ENCODE results near the gene KCNMA1. TPM values are rescaled to one million over a fixed set of nuclear protein-coding genes. Genes with fewer than 3 reads are reported as not detected.

Gene KCNMA1
- total and polyA plus RNA-seq, 8 donors: 2.8 to 21.1 (median 4.3) TPM

- TF ChIP-seq CTCF (IDR thresholded peaks at IDR 0.05): no peak
- peaks cover 0 to 9% of the 10 kb centered on the region in 2 donors for H3K4me1 ChIP-seq
- H3K4me3 ChIP-seq: no peak overlapping the region
- no peaks in the 10 kb centered on the region for H3K9me3 ChIP-seq
- ATAC-seq: no peak
- intact Hi-C loops (cut with DNase I): no loop called here
- no peak for DNase-seq
- no peak overlapping the region for H3K27ac ChIP-seq
- H3K36me3 ChIP-seq: no peaks in the 10 kb centered on the region
- H3K27me3 ChIP-seq: no peaks in the 10 kb centered on the region
Measured at GRCh38 chr10:76880931-76881330, 756.7 kb downstream of the KCNMA1 start.

GRCh38 chr10:76879116-76879913, 758.3 kb downstream of the KCNMA1 start:
- no peak for ATAC-seq
- no peak overlapping the region for H3K4me3 ChIP-seq
- intact Hi-C loops (cut with DNase I): no loop called here
- no peak overlapping the region for H3K27ac ChIP-seq
- no peaks in the 10 kb centered on the region for H3K36me3 ChIP-seq
- TF ChIP-seq CTCF (IDR thresholded peaks at IDR 0.05): no peak
- peaks cover 0 to 6% of the 10 kb centered on the region in 2 donors for H3K4me1 ChIP-seq
- H3K27me3 ChIP-seq: no peaks in the 10 kb centered on the region
- DNase-seq: no peak
- no peaks in the 10 kb centered on the region for H3K9me3 ChIP-seq

GRCh38 chr10:76878514-76878913, 759.1 kb downstream of the KCNMA1 start:
- Histone ChIP-seq H3K36me3 (no peaks in the 10 kb centered on the region), H3K4me3 (no peak overlapping the region), H3K27ac (no peak overlapping the region), H3K9me3 (no peaks in the 10 kb centered on the region), H3K4me1 (peaks cover 0 to 6% of the 10 kb centered on the region in 2 donors), H3K27me3 (no peaks in the 10 kb centered on the region)
- ATAC-seq: no peak
- DNase-seq: no peak
- no peak for TF ChIP-seq CTCF (IDR thresholded peaks at IDR 0.05)
- intact Hi-C loops (cut with DNase I): no loop called here

- no peak overlapping the region for H3K4me3 ChIP-seq
- no peaks in the 10 kb centered on the region for H3K36me3 ChIP-seq
- intact Hi-C loops (cut with DNase I): no loop called here
- H3K27me3 ChIP-seq: no peaks in the 10 kb centered on the region
- DNase-seq (no peak), ATAC-seq (no peak)
- no peaks in the 10 kb centered on the region for H3K4me1 ChIP-seq
- TF ChIP-seq CTCF (IDR thresholded peaks at IDR 0.05): no peak
- H3K27ac ChIP-seq: no peak overlapping the region
- H3K9me3 ChIP-seq: no peaks in the 10 kb centered on the region
Measured at GRCh38 chr10:76874896-76875295, 762.7 kb downstream of the KCNMA1 start.

- Histone ChIP-seq H3K27ac (no peak overlapping the region), H3K4me3 (no peak overlapping the region), H3K36me3 (no peaks in the 10 kb centered on the region), H3K27me3 (no peaks in the 10 kb centered on the region), H3K4me1 (no peaks in the 10 kb centered on the region), H3K9me3 (no peaks in the 10 kb centered on the region)
- DNase-seq: no peak
- ATAC-seq: no peak
- TF ChIP-seq CTCF (IDR thresholded peaks at IDR 0.05): no peak
- intact Hi-C loops (cut with DNase I): no loop called here
Measured at GRCh38 chr10:76874176-76874575, 763.4 kb downstream of the KCNMA1 start.

Data from left lung (tissue), 10 donors.